Upper lobe of left lung (tissue), 4 donors: ENCODE results near the gene CSNK1G2.

Experiments used
- CTCF ChIP-seq, 6 experiments: fragments of 450-650 bp in 4 of 6; fragments of 200-600 bp in 2 of 6; sonication (generic) in 2 of 6; IDR thresholded peaks; one replicate each; pipeline ENCODE4 v1.5.1; 2016 to 2019; ENCODE audit warnings: antibody characterized with exemption in 6 of 6
- EP300 ChIP-seq, 4 donors: sonication (generic); formaldehyde crosslinking; IDR thresholded peaks; one replicate each; pipeline ENCODE4 v1.5.1; 2017; ENCODE audit warnings: antibody characterized with exemption in 4 of 4, control low read depth in 2 of 4
- POLR2A ChIP-seq, 4 donors: fragments of 450-650 bp; IDR thresholded peaks; one replicate each; pipeline ENCODE4 v1.5.1; 2016 to 2017; ENCODE audit warnings: antibody characterized with exemption in 4 of 4, mild to moderate bottlenecking in 2 of 4
- POLR2AphosphoS5 ChIP-seq, 2 donors: sonication (generic); formaldehyde crosslinking; IDR thresholded peaks; one replicate each; pipeline ENCODE4 v1.5.1; 2017; ENCODE audit warnings: antibody characterized with exemption in 2 of 2

GRCh38 chr19:1980809-1981181 is 39.8 kb downstream of the CSNK1G2 start:
- no peak for TF ChIP-seq CTCF (IDR thresholded peaks at IDR 0.05)
- TF ChIP-seq POLR2AphosphoS5 (IDR thresholded peaks at IDR 0.05): no peak
- TF ChIP-seq EP300 (IDR thresholded peaks at IDR 0.05): no peak
- no peak for TF ChIP-seq POLR2A (IDR thresholded peaks at IDR 0.05)
